CD14-positive monocyte (primary cell): Measurements from ENCODE around the gene AURKAIP1. TPM values are rescaled to one million over a fixed set of nuclear protein-coding genes. Genes with fewer than 3 reads are reported as not detected.

Source experiments
- DNase-seq, 3 donors: peaks; one replicate each; pipeline ENCODE4 v3.0.0-alpha.2; 2011 to 2022
- H2AFZ ChIP-seq: 2 replicates; pipeline ENCODE4 v1.6.0; 2012; ENCODE audit warnings: mild to moderate bottlenecking, low read depth, low read length, inconsistent platforms; ENCODE audit not compliant: insufficient read depth, poor library complexity, severe bottlenecking
- H3K27ac ChIP-seq, 2 donors: 1 replicate in 1 of 2; 2 replicates in 1 of 2; pipeline ENCODE4 v1.5.1; 2012 to 2013; ENCODE audit warnings: low read length in 2 of 2, control low read depth in 1 of 2, inconsistent platforms in 1 of 2, low read depth in 1 of 2, mild to moderate bottlenecking in 1 of 2
- H3K27me3 ChIP-seq, 2 donors: one replicate each; pipeline versions ENCODE4 v1.6.0 to v1.6.1; 2011 to 2013; ENCODE audit warnings: low read length in 2 of 2; ENCODE audit not compliant: control insufficient read depth in 2 of 2, insufficient read depth in 2 of 2
- H3K36me3 ChIP-seq, 2 donors: replicated peaks in 1 of 2; 1 replicate in 1 of 2; 2 replicates in 1 of 2; pipeline versions ENCODE4 v1.5.1 to v1.6.1; 2012 to 2013; ENCODE audit warnings: low read length in 2 of 2, control low read depth in 1 of 2, inconsistent platforms in 1 of 2, mild to moderate bottlenecking in 1 of 2; ENCODE audit not compliant: insufficient read depth in 2 of 2, control insufficient read depth in 1 of 2
- H3K4me1 ChIP-seq, 2 donors: 1 replicate in 1 of 2; 2 replicates in 1 of 2; pipeline versions ENCODE4 v1.5.1 to v1.6.1; 2012 to 2013; ENCODE audit warnings: low read length in 2 of 2, control low read depth in 1 of 2, inconsistent platforms in 1 of 2, mild to moderate bottlenecking in 1 of 2, moderate library complexity in 1 of 2; ENCODE audit not compliant: insufficient read depth in 2 of 2, control insufficient read depth in 1 of 2
- H3K4me2 ChIP-seq: replicated peaks from 2 replicates; pipeline ENCODE3; 2012; ENCODE audit warnings: low read length, moderate library complexity, mild to moderate bottlenecking; ENCODE audit not compliant: poor library complexity, severe bottlenecking; ENCODE audit errors: extremely low read depth
- H3K4me3 ChIP-seq, 3 experiments: fragments of 200-600 bp in 1 of 3; sonication (generic) in 1 of 3; replicated peaks in 1 of 3; 1 replicate in 2 of 3; 2 replicates in 1 of 3; pipeline ENCODE4 v1.5.1; 2011 to 2013; ENCODE audit warnings: low read length in 3 of 3, mild to moderate bottlenecking in 3 of 3, control low read depth in 2 of 3, low read depth in 2 of 3, inconsistent platforms in 1 of 3, moderate library complexity in 1 of 3
- H3K79me2 ChIP-seq: 2 replicates; pipeline ENCODE4 v1.6.0; 2012; ENCODE audit warnings: mild to moderate bottlenecking, control low read depth, inconsistent platforms, low read length, moderate library complexity; ENCODE audit not compliant: insufficient read depth
- H3K9ac ChIP-seq: 2 replicates; pipeline ENCODE4 v1.6.0; 2017; ENCODE audit warnings: low read length, mild to moderate bottlenecking; ENCODE audit not compliant: insufficient read depth, poor library complexity, severe bottlenecking
- H3K9me3 ChIP-seq, 2 donors: replicated peaks in 1 of 2; 1 replicate in 1 of 2; 2 replicates in 1 of 2; pipeline versions ENCODE4 v1.5.1 to v1.6.1; 2012 to 2013; ENCODE audit warnings: low read length in 2 of 2, control low read depth in 1 of 2; ENCODE audit not compliant: control insufficient read depth in 1 of 2, insufficient read depth in 1 of 2
- H4K20me1 ChIP-seq: 2 replicates; pipeline ENCODE4 v1.6.0; 2012; ENCODE audit warnings: mild to moderate bottlenecking, low read length, control low read depth, moderate library complexity; ENCODE audit not compliant: insufficient read depth
- H3K27ac Mint-ChIP-seq, 7 donors: one replicate each; pipeline ENCODE4 v1.8.0; 2020; ENCODE audit warnings: mild to moderate bottlenecking in 7 of 7, mixed read lengths in 7 of 7, moderate library complexity in 6 of 7, inconsistent platforms in 2 of 7
- H3K27me3 Mint-ChIP-seq, 3 donors: one replicate each; pipeline ENCODE4 v1.8.0; 2021 to 2022; ENCODE audit warnings: low read depth in 3 of 3, mild to moderate bottlenecking in 3 of 3, mixed read lengths in 3 of 3, moderate library complexity in 3 of 3, inconsistent platforms in 1 of 3
- H3K36me3 Mint-ChIP-seq, 2 donors: one replicate each; pipeline ENCODE4 v1.8.0; 2020; ENCODE audit warnings: mixed read lengths in 2 of 2, inconsistent platforms in 1 of 2, mild to moderate bottlenecking in 1 of 2
- H3K4me1 Mint-ChIP-seq: one replicate; pipeline ENCODE4 v1.8.0; 2020; ENCODE audit warnings: mild to moderate bottlenecking, mixed read lengths
- H3K4me3 Mint-ChIP-seq, 2 donors: one replicate each; pipeline ENCODE4 v1.8.0; 2020; ENCODE audit warnings: mild to moderate bottlenecking in 2 of 2, mixed read lengths in 2 of 2, moderate library complexity in 1 of 2
- H3K9me3 Mint-ChIP-seq, 7 donors: one replicate each; pipeline ENCODE4 v1.8.0; 2020 to 2022; ENCODE audit warnings: mixed read lengths in 7 of 7, mild to moderate bottlenecking in 6 of 7, moderate library complexity in 6 of 7, inconsistent platforms in 2 of 7
- WGBS: methylation state at CpG from one replicate; pipeline ENCODE4 v1.1.5; 2013; ENCODE audit warnings: missing lambda C conversion rate; ENCODE audit not compliant: insufficient coverage; 5-methylcytosine and 5-hydroxymethylcytosine counted together
- intact Hi-C, 2 donors: fragments of 100-400 bp; cut with micrococcal nuclease; formaldehyde crosslinking; loops; one replicate each; pipeline versions ENCODE4 v1.15.0 to v1.15.1; 2023
- polyA plus RNA-seq, 3 donors: library from polyadenylated mRNA; depleted of rRNA in 1 of 3; unstranded in 2 of 3; stranded (reverse) in 1 of 3; fragments of 300-500 nt in 2 of 3; fragments of >200 nt in 1 of 3; fragmentation: Illumina TruSeq in 2 of 3; gene quantifications; 1 replicate in 2 of 3; 2 replicates in 1 of 3; pipeline ENCODE4 v1.2.3, GENCODE V29; 2012 to 2021
- TF ChIP-seq, protein P1 (sequence below): fragments of 200-600 bp; IDR thresholded peaks from one replicate; pipeline ENCODE4 v1.8.0; 2022; ENCODE audit warnings: antibody characterized with exemption, mild to moderate bottlenecking

AURKAIP1 gene
- polyA plus RNA-seq, 3 donors = 59.1 to 160 (median 134) TPM

DNA sequence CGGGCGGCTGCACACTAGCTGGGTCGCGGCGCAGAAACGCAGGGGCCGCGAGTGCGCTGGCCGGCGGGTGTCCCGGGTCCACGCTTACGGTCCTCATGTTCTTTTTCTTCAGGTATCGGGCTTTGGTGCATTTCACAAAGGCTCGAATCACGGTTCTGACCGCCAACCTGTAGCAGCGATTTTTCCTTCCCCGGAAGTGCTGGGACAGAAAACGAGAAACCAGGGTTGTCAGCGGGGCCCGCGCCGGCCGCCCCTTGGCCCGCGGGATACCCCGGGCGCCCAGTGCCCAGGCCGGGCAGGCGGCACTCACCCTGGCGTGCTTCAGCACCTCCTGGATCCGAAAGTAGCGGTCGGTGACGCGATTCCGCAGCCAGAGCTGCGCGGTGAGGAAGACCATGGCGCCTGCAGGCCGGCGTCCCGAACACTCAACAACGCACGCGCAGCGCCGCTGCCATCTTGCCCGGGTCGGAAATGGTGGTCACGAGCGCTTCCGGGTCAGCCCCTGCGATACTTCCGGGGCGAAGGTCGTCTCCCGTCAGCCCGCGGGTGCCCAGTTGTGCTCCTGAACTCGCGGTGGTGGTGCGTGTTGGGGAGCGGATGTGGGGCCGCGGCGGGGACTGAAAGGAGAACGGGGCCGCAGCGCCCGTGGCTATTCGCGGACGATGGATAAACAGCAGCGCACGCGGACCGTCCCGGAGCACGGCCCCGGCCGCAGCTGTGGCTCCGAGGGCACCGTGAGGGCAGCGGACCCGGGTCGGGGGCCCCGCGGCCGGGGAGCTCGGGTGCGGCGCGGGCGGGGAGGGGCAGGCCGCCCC is 32.0 kb upstream of the AURKAIP1 start, which contains the start of gene MRPL20:
Gene MRPL20, minus strand, starts transcription at position 473 of the 815 bp plus-strand sequence. Its CDS starts 76 bp downstream, at position 397.
- Histone ChIP-seq H3K4me2 (peak within 1 kb of the TSS; percentile 95), H3K4me1 (peaks cover 17 to 23% of the 10 kb centered on the region in 2 donors), H2AFZ (peak within 1 kb of the TSS; percentile 88), H3K27me3 (no peaks in the 10 kb centered on the region), H3K36me3 (peaks cover 29 to 37% of the 10 kb centered on the region in 2 donors), H3K79me2 (peaks cover 51% of the 10 kb centered on the region), H3K4me3 (peak within 1 kb of the TSS; percentile 73 to 99 (median 73)), H4K20me1 (peaks cover 17% of the 10 kb centered on the region), H3K9me3 (peaks cover 5 to 9% of the 10 kb centered on the region in 2 donors), H3K27ac (peak within 1 kb of the TSS; percentile 51 to 94), H3K9ac (peak within 1 kb of the TSS; percentile 96)
- Mint-ChIP-seq H3K36me3 (peaks cover 31 to 47% of the 10 kb centered on the region in 2 donors), H3K27me3 (peaks cover 0 to 2% (median 0%) of the 10 kb centered on the region in 3 donors), H3K27ac (peak within 1 kb of the TSS; percentile 80 to 95 (median 86)), H3K4me3 (peak within 1 kb of the TSS; percentile 84 to 91), H3K4me1 (peaks cover 21% of the 10 kb centered on the region), H3K9me3 (peaks cover 1 to 14% (median 7%) of the 10 kb centered on the region in 7 donors)
- WGBS = under 1% methylated on average over 97 of the region's 98 CpGs
- intact Hi-C loops = loop anchor here in 1 of 2 donors (1.0 kb wide), 1 partner anchor 9 kb away; no protein-coding TSS in a partner anchor
- TF ChIP-seq, protein P1, sequence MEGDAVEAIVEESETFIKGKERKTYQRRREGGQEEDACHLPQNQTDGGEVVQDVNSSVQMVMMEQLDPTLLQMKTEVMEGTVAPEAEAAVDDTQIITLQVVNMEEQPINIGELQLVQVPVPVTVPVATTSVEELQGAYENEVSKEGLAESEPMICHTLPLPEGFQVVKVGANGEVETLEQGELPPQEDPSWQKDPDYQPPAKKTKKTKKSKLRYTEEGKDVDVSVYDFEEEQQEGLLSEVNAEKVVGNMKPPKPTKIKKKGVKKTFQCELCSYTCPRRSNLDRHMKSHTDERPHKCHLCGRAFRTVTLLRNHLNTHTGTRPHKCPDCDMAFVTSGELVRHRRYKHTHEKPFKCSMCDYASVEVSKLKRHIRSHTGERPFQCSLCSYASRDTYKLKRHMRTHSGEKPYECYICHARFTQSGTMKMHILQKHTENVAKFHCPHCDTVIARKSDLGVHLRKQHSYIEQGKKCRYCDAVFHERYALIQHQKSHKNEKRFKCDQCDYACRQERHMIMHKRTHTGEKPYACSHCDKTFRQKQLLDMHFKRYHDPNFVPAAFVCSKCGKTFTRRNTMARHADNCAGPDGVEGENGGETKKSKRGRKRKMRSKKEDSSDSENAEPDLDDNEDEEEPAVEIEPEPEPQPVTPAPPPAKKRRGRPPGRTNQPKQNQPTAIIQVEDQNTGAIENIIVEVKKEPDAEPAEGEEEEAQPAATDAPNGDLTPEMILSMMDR = no peak
- DNase-seq = peak; percentile 94 to 95 (median 94)

DNA sequence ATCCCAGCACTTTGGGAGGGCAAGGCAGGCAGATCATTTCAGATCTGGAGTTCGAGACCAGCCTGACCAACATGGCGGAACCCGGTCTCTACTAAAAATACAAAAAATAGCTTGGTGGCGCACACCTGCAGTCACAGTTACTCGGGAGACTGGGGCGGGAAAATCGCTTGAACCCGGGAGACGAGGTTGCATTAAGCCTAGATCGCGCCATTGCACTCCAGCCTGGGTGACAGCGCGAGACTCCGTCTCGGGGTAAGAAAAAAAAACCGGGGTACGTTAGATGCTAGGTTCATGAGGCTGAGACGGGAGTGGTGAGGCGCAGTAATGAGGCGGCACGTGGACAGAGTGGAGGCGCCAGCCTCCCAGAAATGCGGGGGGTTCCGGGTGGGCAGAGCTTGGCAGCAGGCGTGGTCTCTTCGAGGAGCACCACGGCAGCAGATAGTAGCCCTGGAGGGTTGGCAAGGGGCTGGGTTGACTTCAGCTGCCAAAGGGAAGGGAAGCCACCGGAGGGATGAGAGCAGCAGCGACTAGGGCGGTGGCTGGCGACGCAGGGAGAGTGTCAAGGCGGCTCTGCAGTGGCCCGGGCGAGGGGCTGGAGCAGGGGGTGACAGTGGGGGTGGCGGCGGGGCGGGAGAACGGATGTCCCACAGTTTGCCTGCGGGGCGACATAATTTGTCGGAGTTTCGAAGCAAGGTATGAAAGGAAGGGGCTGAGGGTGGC is 31.3 kb upstream of the AURKAIP1 start:
- Mint-ChIP-seq H3K4me3 (peak overlapping the region; percentile 84 to 91), H3K36me3 (peaks cover 39 to 52% of the 10 kb centered on the region in 2 donors), H3K27me3 (no peaks in the 10 kb centered on the region), H3K4me1 (peaks cover 24% of the 10 kb centered on the region), H3K27ac (peak overlapping the region; percentile 80 to 95 (median 86)), H3K9me3 (peaks cover 0 to 7% (median under 1%) of the 10 kb centered on the region in 7 donors)
- Histone ChIP-seq H2AFZ (peak overlapping the region; percentile 88), H3K27ac (peak overlapping the region; percentile 51 to 94), H3K4me2 (peak overlapping the region; percentile 95), H3K4me1 (peaks cover 17 to 23% of the 10 kb centered on the region in 2 donors), H3K36me3 (peaks cover 36 to 45% of the 10 kb centered on the region in 2 donors), H3K9ac (peak overlapping the region; percentile 96), H4K20me1 (peaks cover 25% of the 10 kb centered on the region), H3K9me3 (peaks cover 0 to 1% of the 10 kb centered on the region in 2 donors), H3K79me2 (peaks cover 59% of the 10 kb centered on the region), H3K27me3 (no peaks in the 10 kb centered on the region), H3K4me3 (peak overlapping the region; percentile 73 to 99 (median 73))
- 44% methylated on average over 43 of the region's 43 CpGs for WGBS
- intact Hi-C loops = loop anchor here in 1 of 2 donors (1.0 kb wide), 1 partner anchor 8 kb away; no protein-coding TSS in a partner anchor
- DNase-seq = no peak
- TF ChIP-seq, protein P1 = no peak
